HL-60 (cell line): ENCODE results near the gene LRRC37A.

Experiments
- CTCF ChIP-seq: IDR thresholded peaks from one replicate; pipeline ENCODE4 v1.5.1; 2011; ENCODE audit warnings: low read length, control low read depth, inconsistent platforms; ENCODE audit not compliant: insufficient read depth
- GABPA ChIP-seq: IDR thresholded peaks from 2 replicates; pipeline ENCODE4 v1.6.1; 2012; ENCODE audit warnings: low read depth
- POLR2AphosphoS5 ChIP-seq: IDR thresholded peaks from 2 replicates; pipeline ENCODE4 v1.6.1; 2012; ENCODE audit warnings: low read depth
- SPI1 ChIP-seq: IDR thresholded peaks from 2 replicates; pipeline ENCODE4 v1.6.1; 2012; ENCODE audit warnings: low read depth, mild to moderate bottlenecking, borderline replicate concordance

- no peak for TF ChIP-seq CTCF
- TF ChIP-seq POLR2AphosphoS5, result no peak
- no peak for TF ChIP-seq SPI1
- TF ChIP-seq GABPA, result no peak
Observed at GRCh38 chr17:46264456-46265198, 30.3 kb upstream of the LRRC37A start.
